HepG2 (cell line): ENCODE measurements around the gene BTBD19. TPM values are rescaled to one million over a fixed set of nuclear protein-coding genes. Genes with fewer than 3 reads are reported as not detected.

Experiments used
- HDAC1 ChIP-seq: sonication (generic); formaldehyde crosslinking; IDR thresholded peaks from 2 replicates; pipeline ENCODE4 v1.5.1; 2020; ENCODE audit warnings: mild to moderate bottlenecking, missing genetic modification reagents
- IRF2 ChIP-seq: IDR thresholded peaks from 2 replicates; pipeline ENCODE4 v1.6.1; 2018; ENCODE audit warnings: missing genetic modification reagents, missing compliant biosample characterization
- MAFK ChIP-seq, 2 experiments: IDR thresholded peaks in 1 of 2; conservative IDR thresholded peaks in 1 of 2; 2 replicates each; pipeline ENCODE4 v1.6.1; 2011; ENCODE audit warnings: improper control_type of control experiment in 2 of 2, low read length in 2 of 2
- MBNL3 ChIP-seq: fragments of 250-450 bp; sonication (Bioruptor Pico); conservative IDR thresholded peaks from 2 replicates; pipeline ENCODE4 v1.8.0; 2022; ENCODE audit warnings: mild to moderate bottlenecking, inconsistent platforms
- MEF2D ChIP-seq: sonication (generic); formaldehyde crosslinking; IDR thresholded peaks from 2 replicates; pipeline ENCODE4 v1.5.1; 2020; ENCODE audit warnings: mild to moderate bottlenecking, missing genetic modification reagents
- RNF2 ChIP-seq: fragments of 450-650 bp; conservative IDR thresholded peaks from 2 replicates; pipeline ENCODE4 v1.6.1; 2016; ENCODE audit warnings: low read depth
- SNRNP70 ChIP-seq: fragments of 200-400 bp; formaldehyde crosslinking; IDR thresholded peaks from 2 replicates; pipeline ENCODE4 v1.6.1; 2017; ENCODE audit warnings: mild to moderate bottlenecking, low read depth, low read length, moderate library complexity
- TAF15 ChIP-seq: fragments of 200-400 bp; formaldehyde crosslinking; IDR thresholded peaks from one replicate; pipeline ENCODE4 v1.6.1; 2018; ENCODE audit warnings: mild to moderate bottlenecking, low read depth, low read length; ENCODE audit not compliant: poor library complexity, severe bottlenecking
- TSC22D2 ChIP-seq: sonication (generic); formaldehyde crosslinking; IDR thresholded peaks from 2 replicates; pipeline ENCODE4 v1.5.1; 2020; ENCODE audit warnings: missing genetic modification reagents, mild to moderate bottlenecking, borderline replicate concordance
- XBP1 ChIP-seq: sonication (generic); formaldehyde crosslinking; IDR thresholded peaks from 2 replicates; pipeline ENCODE4 v1.5.0; 2020; ENCODE audit warnings: missing genetic modification reagents
- ZC3H13 ChIP-seq: sonication (generic); formaldehyde crosslinking; IDR thresholded peaks from 2 replicates; pipeline ENCODE4 v1.8.1; 2023; ENCODE audit warnings: mild to moderate bottlenecking, missing genetic modification reagents, moderate library complexity
- ZNF256 ChIP-seq: sonication (generic); formaldehyde crosslinking; conservative IDR thresholded peaks from 2 replicates; pipeline ENCODE4 v1.4.0; 2020; ENCODE audit warnings: missing genetic modification reagents
- ZNF296 ChIP-seq: sonication (generic); formaldehyde crosslinking; conservative IDR thresholded peaks from 2 replicates; pipeline ENCODE4 v1.5.0; 2020; ENCODE audit warnings: mild to moderate bottlenecking, missing genetic modification reagents
- ZNF678 ChIP-seq: sonication (generic); formaldehyde crosslinking; IDR thresholded peaks from 2 replicates; pipeline ENCODE4 v1.4.0; 2020; ENCODE audit warnings: mild to moderate bottlenecking, missing genetic modification reagents
- ZNF720 ChIP-seq: sonication (generic); formaldehyde crosslinking; IDR thresholded peaks from 2 replicates; pipeline ENCODE4 v1.4.0; 2020; ENCODE audit warnings: missing genetic modification reagents
- ZNF780A ChIP-seq: sonication (generic); formaldehyde crosslinking; IDR thresholded peaks from 2 replicates; pipeline ENCODE4 v1.8.0; 2022; ENCODE audit warnings: mild to moderate bottlenecking, missing genetic modification reagents, moderate library complexity
- polyA plus RNA-seq, 8 experiments: library from polyadenylated mRNA; depleted of rRNA in 3 of 8; stranded (reverse) in 7 of 8; unstranded in 1 of 8; fragments of >200 nt; fragmentation: Illumina TruSeq in 4 of 8; extraction: Trizol in 4 of 8; gene quantifications; 2 replicates each; pipeline versions ENCODE4 v1.2.1 to v1.2.3, GENCODE V29; 2011 to 2016; ENCODE audit warnings: low read depth in 4 of 8, missing spikeins in 1 of 8, mixed read lengths in 1 of 8; ENCODE audit not compliant: insufficient read depth in 1 of 8
- total RNA-seq, 5 experiments: library from RNA; depleted of rRNA; stranded (reverse); fragments of >200 nt; fragmentation: Illumina TruSeq; extraction: Trizol; gene quantifications; 2 replicates each; pipeline ENCODE4 v1.2.3, GENCODE V29; 2016; ENCODE audit warnings: low read depth in 1 of 5
- TF ChIP-seq, protein P1 (sequence below): sonication (generic); formaldehyde crosslinking; IDR thresholded peaks from 2 replicates; pipeline ENCODE4 v1.5.0; 2020; ENCODE audit warnings: missing genetic modification reagents
- TF ChIP-seq, protein P2 (sequence below): sonication (generic); formaldehyde crosslinking; IDR thresholded peaks from 2 replicates; pipeline ENCODE4 v1.9.0; 2021; ENCODE audit warnings: missing genetic modification reagents, borderline replicate concordance
- TF ChIP-seq, protein P3 (sequence below): sonication (generic); formaldehyde crosslinking; IDR thresholded peaks from 2 replicates; pipeline ENCODE4 v1.8.0; 2022; ENCODE audit warnings: missing genetic modification reagents, low read depth, mild to moderate bottlenecking, borderline replicate concordance
- TF ChIP-seq, protein P4 (sequence below): sonication (generic); formaldehyde crosslinking; IDR thresholded peaks from 2 replicates; pipeline ENCODE4 v1.5.1; 2020; ENCODE audit warnings: missing genetic modification reagents, mild to moderate bottlenecking, borderline replicate concordance
- TF ChIP-seq, protein P5 (sequence below): sonication (generic); formaldehyde crosslinking; IDR thresholded peaks from 2 replicates; pipeline ENCODE4 v1.4.0; 2020; ENCODE audit warnings: mild to moderate bottlenecking, missing genetic modification reagents
- TF ChIP-seq, protein P6 (sequence below): sonication (generic); formaldehyde crosslinking; IDR thresholded peaks from 2 replicates; pipeline ENCODE4 v1.8.0; 2022; ENCODE audit warnings: missing genetic modification reagents, mild to moderate bottlenecking, inconsistent platforms, borderline replicate concordance

BTBD19 gene
- total and polyA plus RNA-seq, 2 of the 13 experiments (the other 11 are each of a cell fraction or from before 2014, with no cell fraction given), result 2.7 to 6.7 TPM

DNA sequence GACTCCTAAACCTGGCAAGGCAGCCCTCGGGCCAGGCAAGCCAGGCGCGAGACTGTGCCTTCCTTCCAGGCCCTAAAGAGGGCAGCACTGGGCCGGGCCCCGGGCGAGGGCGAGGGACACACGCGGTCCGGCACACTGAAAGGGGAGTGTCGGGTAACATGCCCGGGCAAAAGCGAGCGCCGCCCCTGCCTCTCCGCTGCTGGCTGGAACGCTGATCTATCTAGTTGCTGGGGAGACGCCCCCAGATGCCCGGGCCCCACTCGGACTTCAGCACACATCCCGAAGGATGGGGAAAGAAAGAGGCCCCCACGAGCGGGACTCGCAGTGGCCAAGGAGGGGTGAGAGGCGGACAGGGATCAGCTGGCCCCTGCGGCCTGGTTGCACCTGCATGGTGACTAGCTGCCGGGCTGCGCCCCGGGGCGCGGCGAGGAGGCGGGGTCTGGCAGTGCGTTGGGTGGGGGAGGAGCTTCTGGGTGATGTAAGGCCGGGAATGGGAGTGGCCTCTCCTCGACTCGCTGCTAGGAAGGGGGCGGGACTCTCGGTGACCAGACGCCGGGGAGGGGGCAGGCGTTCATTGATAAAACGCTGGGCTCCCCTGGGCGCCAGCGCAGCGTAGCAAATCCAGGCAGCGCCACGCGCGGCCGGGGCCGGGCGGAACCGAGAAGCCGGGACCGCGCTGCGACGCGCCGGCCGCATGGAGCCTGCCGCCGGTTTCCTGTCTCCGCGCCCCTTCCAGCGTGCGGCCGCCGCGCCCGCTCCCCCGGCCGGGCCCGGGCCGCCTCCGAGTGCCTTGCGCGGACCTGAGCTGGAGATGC lies 8.3 kb upstream of the BTBD19 start, which contains the start of gene PLK3 (continued):
- TF ChIP-seq, protein P1, sequence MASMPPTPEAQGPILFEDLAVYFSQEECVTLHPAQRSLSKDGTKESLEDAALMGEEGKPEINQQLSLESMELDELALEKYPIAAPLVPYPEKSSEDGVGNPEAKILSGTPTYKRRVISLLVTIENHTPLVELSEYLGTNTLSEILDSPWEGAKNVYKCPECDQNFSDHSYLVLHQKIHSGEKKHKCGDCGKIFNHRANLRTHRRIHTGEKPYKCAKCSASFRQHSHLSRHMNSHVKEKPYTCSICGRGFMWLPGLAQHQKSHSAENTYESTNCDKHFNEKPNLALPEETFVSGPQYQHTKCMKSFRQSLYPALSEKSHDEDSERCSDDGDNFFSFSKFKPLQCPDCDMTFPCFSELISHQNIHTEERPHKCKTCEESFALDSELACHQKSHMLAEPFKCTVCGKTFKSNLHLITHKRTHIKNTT (CRISPR knock-in tag), result no peak
- TF ChIP-seq, protein P2, sequence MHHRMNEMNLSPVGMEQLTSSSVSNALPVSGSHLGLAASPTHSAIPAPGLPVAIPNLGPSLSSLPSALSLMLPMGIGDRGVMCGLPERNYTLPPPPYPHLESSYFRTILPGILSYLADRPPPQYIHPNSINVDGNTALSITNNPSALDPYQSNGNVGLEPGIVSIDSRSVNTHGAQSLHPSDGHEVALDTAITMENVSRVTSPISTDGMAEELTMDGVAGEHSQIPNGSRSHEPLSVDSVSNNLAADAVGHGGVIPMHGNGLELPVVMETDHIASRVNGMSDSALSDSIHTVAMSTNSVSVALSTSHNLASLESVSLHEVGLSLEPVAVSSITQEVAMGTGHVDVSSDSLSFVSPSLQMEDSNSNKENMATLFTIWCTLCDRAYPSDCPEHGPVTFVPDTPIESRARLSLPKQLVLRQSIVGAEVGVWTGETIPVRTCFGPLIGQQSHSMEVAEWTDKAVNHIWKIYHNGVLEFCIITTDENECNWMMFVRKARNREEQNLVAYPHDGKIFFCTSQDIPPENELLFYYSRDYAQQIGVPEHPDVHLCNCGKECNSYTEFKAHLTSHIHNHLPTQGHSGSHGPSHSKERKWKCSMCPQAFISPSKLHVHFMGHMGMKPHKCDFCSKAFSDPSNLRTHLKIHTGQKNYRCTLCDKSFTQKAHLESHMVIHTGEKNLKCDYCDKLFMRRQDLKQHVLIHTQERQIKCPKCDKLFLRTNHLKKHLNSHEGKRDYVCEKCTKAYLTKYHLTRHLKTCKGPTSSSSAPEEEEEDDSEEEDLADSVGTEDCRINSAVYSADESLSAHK (CRISPR knock-in tag), result no peak
- TF ChIP-seq SNRNP70 (no peak), TSC22D2 (CRISPR knock-in tag) (no peak), ZNF256 (no peak), ZNF780A (CRISPR knock-in tag) (0 out of 2 replicates have a peak, but pooled peaks have one; percentile 51), ZNF720 (no peak), ZNF678 (peak; percentile 82), ZC3H13 (peak; percentile 68), MBNL3 (CRISPR knock-in tag) (no peak), XBP1 (CRISPR knock-in tag) (no peak), RNF2 (peak; percentile 71; the same call in 1 of the 2 replicates), MEF2D (CRISPR knock-in tag) (peak; percentile 65; the same call in 1 of the 2 replicates), ZNF296 (CRISPR knock-in tag) (peak; percentile 53; the same call in 1 of the 2 replicates), MAFK (conservative IDR thresholded peaks at IDR 0.05 in 1 of 2, IDR thresholded peaks at IDR 0.05 in 1 of 2; ENCODE audit: low read length in 2 of 2) (no peak), HDAC1 (CRISPR knock-in tag) (peak; percentile 91), IRF2 (CRISPR knock-in tag) (peak; percentile 34; the same call in 1 of the 2 replicates), TAF15 (peak; percentile 88)
- TF ChIP-seq, protein P3, sequence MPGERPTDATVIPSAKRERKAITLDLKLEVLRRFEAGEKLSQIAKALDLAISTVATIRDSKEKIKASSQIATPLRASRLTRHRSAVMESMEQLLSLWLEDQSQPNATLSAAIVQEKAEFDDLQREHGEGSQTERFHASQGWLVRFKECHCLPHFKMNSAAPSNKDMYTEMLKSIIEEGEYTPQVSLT (CRISPR knock-in tag), result 0 out of 2 replicates have a peak, but pooled peaks have one; percentile 69
- TF ChIP-seq, protein P4, sequence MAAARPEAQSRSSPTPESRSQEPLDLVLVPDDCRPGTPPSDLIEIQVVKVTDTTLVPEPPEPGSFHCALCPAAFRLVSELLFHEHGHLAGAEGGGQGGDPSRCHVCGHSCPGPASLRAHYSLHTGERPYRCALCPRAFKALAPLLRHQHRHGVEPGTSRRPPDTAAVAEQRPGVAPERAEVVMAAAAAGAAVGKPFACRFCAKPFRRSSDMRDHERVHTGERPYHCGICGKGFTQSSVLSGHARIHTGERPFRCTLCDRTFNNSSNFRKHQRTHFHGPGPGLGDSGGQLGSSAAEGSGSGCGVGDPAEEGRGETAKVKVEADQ (CRISPR knock-in tag), result no peak
- TF ChIP-seq, protein P5, sequence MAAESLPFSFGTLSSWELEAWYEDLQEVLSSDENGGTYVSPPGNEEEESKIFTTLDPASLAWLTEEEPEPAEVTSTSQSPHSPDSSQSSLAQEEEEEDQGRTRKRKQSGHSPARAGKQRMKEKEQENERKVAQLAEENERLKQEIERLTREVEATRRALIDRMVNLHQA (CRISPR knock-in tag), result no peak
- TF ChIP-seq, protein P6, sequence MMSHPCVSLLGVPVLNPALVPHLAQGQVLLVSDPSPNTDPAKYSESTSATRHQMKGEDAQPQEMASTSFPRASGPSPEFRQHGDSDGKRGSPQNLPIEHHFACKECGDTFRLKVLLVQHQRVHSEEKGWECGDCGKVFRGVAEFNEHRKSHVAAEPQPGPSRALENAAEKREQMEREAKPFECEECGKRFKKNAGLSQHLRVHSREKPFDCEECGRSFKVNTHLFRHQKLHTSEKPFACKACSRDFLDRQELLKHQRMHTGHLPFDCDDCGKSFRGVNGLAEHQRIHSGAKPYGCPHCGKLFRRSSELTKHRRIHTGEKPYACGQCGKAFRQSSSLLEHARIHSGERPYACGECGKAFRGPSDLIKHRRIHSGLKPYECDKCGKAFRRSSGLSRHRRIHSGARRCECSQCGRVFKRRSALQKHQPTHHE (CRISPR knock-in tag), result no peak
